B cell (primary cell): ENCODE measurements around the gene ECE1. TPM values are rescaled to one million over a fixed set of nuclear protein-coding genes. Genes with fewer than 3 reads are reported as not detected.
A peak's percentile ranks its signal among the peaks of the same experiment; 100 is the strongest.

ENCODE experiments used
- ATAC-seq: fragments of 200-7000 bp; cut with Tn5 transposase; one replicate; pipeline ENCODE4 v1.10.0; 2021; ENCODE audit warnings: low read depth, mild to moderate bottlenecking, moderate number of reproducible peaks, moderate library complexity
- CTCF ChIA-PET: fragments of 350-600 bp; sonication (Branson Sonifier 250); formaldehyde crosslinking; loops from one replicate; lab custom pipeline; 2021; ENCODE audit warnings: antibody characterized with exemption, inconsistent platforms; lab: Charles Lee
- POLR2A ChIA-PET: fragments of 350-600 bp; sonication (Branson Sonifier 250); formaldehyde crosslinking; loops from one replicate; lab custom pipeline; 2021; ENCODE audit warnings: antibody characterized with exemption; lab: Charles Lee
- DNase-seq: peaks from one replicate; pipeline ENCODE4 v3.0.0; 2013
- H2AFZ ChIP-seq: 2 replicates; pipeline ENCODE4 v1.6.1; 2012; ENCODE audit warnings: mild to moderate bottlenecking, low read depth, low read length; ENCODE audit not compliant: insufficient read depth, poor library complexity, severe bottlenecking
- H3K27ac ChIP-seq, 2 donors: 1 replicate in 1 of 2; 2 replicates in 1 of 2; pipeline ENCODE4 v1.5.1; 2012 to 2013; ENCODE audit warnings: low read length in 2 of 2, mild to moderate bottlenecking in 2 of 2, moderate library complexity in 1 of 2
- H3K27me3 ChIP-seq, 4 experiments: fragments of 200-600 bp in 1 of 4; sonication (generic) in 1 of 4; replicated peaks in 1 of 4; 1 replicate in 2 of 4; 2 replicates in 2 of 4; pipeline versions ENCODE4 v1.6.1 to v1.7.0; 2013 to 2016; ENCODE audit warnings: low read length in 3 of 4, mild to moderate bottlenecking in 2 of 4, mixed read lengths in 1 of 4, moderate library complexity in 1 of 4; ENCODE audit not compliant: insufficient read depth in 4 of 4, control insufficient read depth in 3 of 4; ENCODE audit errors: control extremely low read depth in 1 of 4
- H3K36me3 ChIP-seq, 2 experiments: replicated peaks in 1 of 2; 1 replicate in 1 of 2; 2 replicates in 1 of 2; pipeline versions ENCODE4 v1.6.1 to v1.7.1; 2013; ENCODE audit warnings: low read length in 1 of 2; ENCODE audit not compliant: insufficient read depth in 2 of 2, control insufficient read depth in 1 of 2; ENCODE audit errors: control extremely low read depth in 1 of 2, extremely low read depth in 1 of 2
- H3K4me1 ChIP-seq, 2 donors: fragments of 200-600 bp in 1 of 2; sonication (generic) in 1 of 2; 1 replicate in 1 of 2; 2 replicates in 1 of 2; pipeline versions ENCODE4 v1.5.1 to v1.6.1; 2013 to 2017; ENCODE audit warnings: low read length in 2 of 2; ENCODE audit not compliant: control insufficient read depth in 2 of 2, insufficient read depth in 2 of 2
- H3K4me2 ChIP-seq: replicated peaks from 2 replicates; pipeline ENCODE3; 2012; ENCODE audit warnings: mild to moderate bottlenecking, low read depth, low read length; ENCODE audit not compliant: poor library complexity, severe bottlenecking
- H3K4me3 ChIP-seq, 5 experiments: fragments of 200-600 bp in 1 of 5; sonication (generic) in 1 of 5; 1 replicate in 3 of 5; 2 replicates in 2 of 5; pipeline versions ENCODE4 v1.5.1 to v1.7.0; 2011 to 2016; ENCODE audit warnings: low read length in 4 of 5, mild to moderate bottlenecking in 4 of 5, low read depth in 2 of 5, control low read depth in 1 of 5, moderate library complexity in 1 of 5; ENCODE audit not compliant: insufficient read depth in 1 of 5; ENCODE audit errors: control extremely low read depth in 1 of 5, extremely low read depth in 1 of 5
- H3K79me2 ChIP-seq: fragments of 200-600 bp; sonication (generic); one replicate; pipeline ENCODE4 v1.6.0; 2016; ENCODE audit warnings: low read length; ENCODE audit not compliant: control insufficient read depth, insufficient read depth
- H3K9ac ChIP-seq: fragments of 200-600 bp; sonication (generic); 2 replicates; pipeline ENCODE4 v1.6.1; 2017; ENCODE audit warnings: mild to moderate bottlenecking, low read length, moderate library complexity
- H3K9me3 ChIP-seq, 3 donors: one replicate each; pipeline versions ENCODE4 v1.6.1 to v1.7.1; 2013; ENCODE audit warnings: low read length in 2 of 3; ENCODE audit not compliant: control insufficient read depth in 2 of 3, insufficient read depth in 1 of 3; ENCODE audit errors: control extremely low read depth in 1 of 3
- H4K20me1 ChIP-seq: 2 replicates; pipeline ENCODE4 v1.6.0; 2012; ENCODE audit warnings: mild to moderate bottlenecking, low read length; ENCODE audit not compliant: insufficient read depth, control insufficient read depth, poor library complexity, severe bottlenecking
- H3K27ac Mint-ChIP-seq: one replicate; pipeline ENCODE4 v1.8.0; 2021; ENCODE audit warnings: mixed read lengths
- H3K27me3 Mint-ChIP-seq: one replicate; pipeline ENCODE4 v1.8.0; 2021; ENCODE audit warnings: mixed read lengths
- H3K4me1 Mint-ChIP-seq: one replicate; pipeline ENCODE4 v1.8.0; 2021; ENCODE audit warnings: mixed read lengths
- H3K4me3 Mint-ChIP-seq: one replicate; pipeline ENCODE4 v1.8.0; 2021; ENCODE audit warnings: mixed read lengths
- H3K9me3 Mint-ChIP-seq: one replicate; pipeline ENCODE4 v1.8.0; 2022; ENCODE audit warnings: mixed read lengths; ENCODE audit not compliant: insufficient read depth
- EZH2 ChIP-seq: IDR thresholded peaks from 2 replicates; pipeline ENCODE4 v1.6.1; 2012; ENCODE audit warnings: borderline replicate concordance, low read depth, mild to moderate bottlenecking, moderate library complexity, low read length; ENCODE audit not compliant: insufficient read depth, poor library complexity, severe bottlenecking
- WGBS: methylation state at CpG from one replicate; pipeline ENCODE4 v1.1.5; 2013; ENCODE audit warnings: missing lambda C conversion rate; ENCODE audit not compliant: insufficient coverage; 5-methylcytosine and 5-hydroxymethylcytosine counted together
- intact Hi-C: fragments of 100-400 bp; cut with micrococcal nuclease; formaldehyde crosslinking; loops from one replicate; pipeline ENCODE4 v1.10.0; 2022
- polyA plus RNA-seq: library from polyadenylated mRNA; depleted of rRNA; stranded (reverse); fragments of >200 nt; gene quantifications from 2 replicates; pipeline ENCODE4 v1.2.3, GENCODE V29; 2012
- total RNA-seq, 2 donors: library from RNA; stranded (reverse); fragments of 120-200 nt in 1 of 2; gene quantifications; 1 replicate in 1 of 2; 2 replicates in 1 of 2; pipeline versions ENCODE4 v1.2.3 to v1.2.4, GENCODE V29; 2013 to 2022
- TF ChIP-seq, protein P1 (sequence below): fragments of 200-600 bp; IDR thresholded peaks from one replicate; pipeline ENCODE4 v1.8.0; 2022; ENCODE audit warnings: antibody characterized with exemption, mild to moderate bottlenecking

ECE1 gene
- total and polyA plus RNA-seq, 2 donors (not counting 1 experiment from before 2014, with no cell fraction given), result 46.7 to 133 TPM

DNA sequence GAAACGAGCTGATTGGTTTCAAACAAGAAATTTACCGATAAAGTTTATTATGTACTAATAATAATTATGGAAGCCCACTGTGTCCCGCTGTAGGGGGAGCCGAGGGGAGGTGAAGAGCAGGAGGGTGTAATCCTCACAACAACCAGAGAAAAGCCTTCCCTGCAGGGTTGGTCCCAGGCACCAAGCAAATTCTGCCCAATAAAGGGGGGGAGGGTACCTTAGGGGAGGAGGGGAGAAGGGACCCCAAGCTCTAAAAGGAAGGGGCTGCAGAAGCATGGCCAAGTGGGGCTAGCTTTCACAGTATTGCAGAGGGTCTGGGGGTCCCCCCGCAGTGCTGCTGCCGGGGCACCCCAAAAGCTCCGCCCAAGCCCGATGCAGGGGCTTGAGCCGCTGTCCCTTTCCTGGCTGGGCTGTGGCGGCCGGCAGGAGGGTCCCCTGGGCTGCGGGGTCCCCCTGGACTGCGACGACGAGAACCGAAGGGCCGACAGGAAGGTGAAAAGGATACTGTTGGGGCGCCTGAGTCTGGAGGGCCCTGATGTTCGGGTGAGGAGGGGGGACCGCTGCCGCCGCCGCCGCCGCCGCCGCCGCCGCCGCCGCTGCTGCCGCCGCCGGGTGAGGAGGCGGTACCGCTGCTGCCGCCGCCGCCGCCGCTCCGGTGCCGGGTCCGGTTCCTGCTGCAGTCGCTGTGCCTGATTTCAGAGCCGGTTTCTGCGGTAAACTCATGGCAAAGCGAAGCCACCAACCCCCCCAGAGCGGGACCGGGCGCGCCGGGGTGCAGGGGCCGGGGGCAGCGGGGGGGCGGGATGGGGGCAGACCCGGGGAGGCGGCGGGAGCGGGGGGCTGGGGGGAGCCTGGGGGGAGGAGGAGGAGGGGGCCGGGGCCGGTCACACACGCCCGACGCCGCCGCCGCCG lies 114.3 kb downstream of the ECE1 start:
- peak overlapping the region; percentile 87 for H3K4me3 Mint-ChIP-seq
- no peaks in the 10 kb centered on the region for H3K9me3 ChIP-seq
- H3K27me3 Mint-ChIP-seq, result no peaks in the 10 kb centered on the region
- peak overlapping the region; percentile 88 for H3K27ac Mint-ChIP-seq
- ATAC-seq (peak; percentile 4), DNase-seq (peak; percentile 73)
- peak overlapping the region; percentile 88 for H3K9ac ChIP-seq
- ChIA-PET POLR2A (interaction anchor here (0.7 kb wide), 1 partner anchor 96 kb away, joined by 3 read pairs; no protein-coding TSS in a partner anchor), CTCF (interaction anchor here (1.9 to 2.8 kb wide), 2 partner anchors 8 to 19 kb away, joined by 4 to 18 read pairs; no protein-coding TSS in a partner anchor)
- H3K4me3 ChIP-seq, result peak overlapping the region; percentile 76 to 96 (median 83)
- peaks cover 16 to 23% of the 10 kb centered on the region in 2 donors for H3K4me1 ChIP-seq
- WGBS, result 1% methylated on average over 39 of the region's 69 CpGs
- no peak for TF ChIP-seq EZH2
- TF ChIP-seq, protein P1, sequence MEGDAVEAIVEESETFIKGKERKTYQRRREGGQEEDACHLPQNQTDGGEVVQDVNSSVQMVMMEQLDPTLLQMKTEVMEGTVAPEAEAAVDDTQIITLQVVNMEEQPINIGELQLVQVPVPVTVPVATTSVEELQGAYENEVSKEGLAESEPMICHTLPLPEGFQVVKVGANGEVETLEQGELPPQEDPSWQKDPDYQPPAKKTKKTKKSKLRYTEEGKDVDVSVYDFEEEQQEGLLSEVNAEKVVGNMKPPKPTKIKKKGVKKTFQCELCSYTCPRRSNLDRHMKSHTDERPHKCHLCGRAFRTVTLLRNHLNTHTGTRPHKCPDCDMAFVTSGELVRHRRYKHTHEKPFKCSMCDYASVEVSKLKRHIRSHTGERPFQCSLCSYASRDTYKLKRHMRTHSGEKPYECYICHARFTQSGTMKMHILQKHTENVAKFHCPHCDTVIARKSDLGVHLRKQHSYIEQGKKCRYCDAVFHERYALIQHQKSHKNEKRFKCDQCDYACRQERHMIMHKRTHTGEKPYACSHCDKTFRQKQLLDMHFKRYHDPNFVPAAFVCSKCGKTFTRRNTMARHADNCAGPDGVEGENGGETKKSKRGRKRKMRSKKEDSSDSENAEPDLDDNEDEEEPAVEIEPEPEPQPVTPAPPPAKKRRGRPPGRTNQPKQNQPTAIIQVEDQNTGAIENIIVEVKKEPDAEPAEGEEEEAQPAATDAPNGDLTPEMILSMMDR, result no peak
- peaks cover 0 to 3% of the 10 kb centered on the region in 2 experiments for H3K36me3 ChIP-seq
- H2AFZ ChIP-seq, result peak overlapping the region; percentile 72
- no peaks in the 10 kb centered on the region for H4K20me1 ChIP-seq
- peak overlapping the region; percentile 67 to 73 for H3K27ac ChIP-seq
- H3K9me3 Mint-ChIP-seq, result no peaks in the 10 kb centered on the region
- peaks cover 31% of the 10 kb centered on the region for H3K79me2 ChIP-seq
- peaks cover 36% of the 10 kb centered on the region for H3K4me1 Mint-ChIP-seq
- H3K27me3 ChIP-seq, result no peaks in the 10 kb centered on the region
- intact Hi-C loops, result loop anchor here (1.0 to 5.0 kb wide), 3 partner anchors 118 to 1294 kb away; partner anchors contain the start of genes HP1BP3 and OTUD3
- H3K4me2 ChIP-seq, result peak overlapping the region; percentile 86
